HG03064 (cell line): ENCODE results near the gene ANO4.
"Not testable (repeated sequence)": the region's sequence is repeated elsewhere in the genome, so short reads cannot be mapped to it uniquely, and the experiment has no call there.

Experiments
- ATAC-seq: cut with Tn5 transposase; IDR thresholded peaks from one replicate; pipeline ENCODE4 v1.9.1; 2021; ENCODE audit warnings: low read depth; ENCODE audit not compliant: unreplicated experiment

ANO4 gene

DNA sequence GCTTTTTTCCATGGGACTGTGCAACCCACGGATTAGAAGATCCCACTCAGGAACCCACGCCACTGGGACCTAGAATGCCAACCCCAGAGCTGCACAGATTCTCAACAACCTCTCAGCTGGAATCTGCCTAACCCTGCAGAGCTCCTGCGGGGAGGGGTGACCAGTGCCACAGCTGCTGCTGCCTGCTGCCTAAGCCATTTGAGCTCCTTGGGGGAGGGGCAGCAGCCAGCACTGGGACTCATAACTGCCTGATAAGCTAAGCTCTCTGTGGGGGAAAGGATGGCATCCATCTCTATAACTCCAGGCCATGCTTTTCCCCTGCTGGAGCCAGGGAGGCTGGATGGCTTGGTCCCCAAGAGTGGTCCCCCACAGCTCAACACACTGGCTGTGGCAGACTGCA is 232.6 kb downstream of the ANO4 start:
- ATAC-seq = no peak

GRCh38 chr12:101027816-101028215 is 233.2 kb downstream of the ANO4 start:
- ATAC-seq = no peak

- no peak for ATAC-seq
Observed at GRCh38 chr12:101038289-101038871, 243.8 kb downstream of the ANO4 start.

DNA sequence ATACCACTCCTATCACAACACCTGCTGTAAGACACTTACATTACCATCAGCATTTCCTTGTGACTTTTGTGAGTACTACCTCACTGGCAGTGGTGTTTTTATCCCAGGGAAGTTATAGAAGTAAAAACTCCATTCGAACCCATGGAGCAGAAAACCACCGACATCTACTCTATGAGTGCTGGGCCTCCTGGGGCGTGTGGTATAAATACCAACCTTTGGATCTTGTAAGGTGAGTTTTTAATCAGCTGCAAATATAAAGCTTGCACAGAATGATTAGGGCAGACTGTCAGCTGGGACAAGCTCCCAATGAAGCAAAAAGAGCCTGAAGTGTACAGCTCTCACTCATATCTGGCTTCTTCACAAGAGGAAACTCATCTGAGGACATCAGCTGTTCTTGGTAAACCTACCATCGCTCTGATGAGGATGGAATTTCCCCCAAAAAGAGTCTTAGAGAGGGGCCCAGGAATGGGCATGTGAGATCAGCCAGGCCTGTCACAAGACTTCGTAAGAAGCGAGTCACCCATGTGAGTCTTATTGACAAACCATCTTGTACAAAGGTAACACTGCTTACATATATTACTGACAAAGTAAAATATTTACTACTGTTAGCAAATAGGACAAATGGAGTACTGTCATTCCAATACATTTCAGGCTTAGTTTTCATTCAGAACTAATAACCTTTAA is 245.4 kb downstream of the ANO4 start:
- no peak for ATAC-seq

- ATAC-seq = no peak
Observed at GRCh38 chr12:101040936-101041335, 246.4 kb downstream of the ANO4 start.

DNA sequence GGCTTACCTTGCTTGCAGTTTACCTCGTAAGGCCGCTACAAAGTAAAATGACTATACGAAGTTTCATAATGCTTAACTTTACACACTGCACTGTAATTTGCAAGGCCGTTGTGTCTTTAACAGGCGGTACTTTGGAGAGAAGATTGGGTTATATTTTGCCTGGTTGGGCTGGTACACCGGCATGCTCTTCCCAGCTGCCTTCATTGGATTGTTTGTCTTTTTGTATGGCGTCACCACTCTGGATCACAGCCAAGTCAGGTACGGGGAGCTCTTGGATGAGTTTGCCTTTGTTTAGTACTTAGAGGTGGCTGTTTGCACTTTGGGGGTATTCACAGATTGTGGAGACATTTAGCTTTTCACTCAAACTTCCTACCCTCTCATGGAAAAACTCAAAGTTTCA is 247.6 kb downstream of the ANO4 start:
- ATAC-seq = no peak

DNA sequence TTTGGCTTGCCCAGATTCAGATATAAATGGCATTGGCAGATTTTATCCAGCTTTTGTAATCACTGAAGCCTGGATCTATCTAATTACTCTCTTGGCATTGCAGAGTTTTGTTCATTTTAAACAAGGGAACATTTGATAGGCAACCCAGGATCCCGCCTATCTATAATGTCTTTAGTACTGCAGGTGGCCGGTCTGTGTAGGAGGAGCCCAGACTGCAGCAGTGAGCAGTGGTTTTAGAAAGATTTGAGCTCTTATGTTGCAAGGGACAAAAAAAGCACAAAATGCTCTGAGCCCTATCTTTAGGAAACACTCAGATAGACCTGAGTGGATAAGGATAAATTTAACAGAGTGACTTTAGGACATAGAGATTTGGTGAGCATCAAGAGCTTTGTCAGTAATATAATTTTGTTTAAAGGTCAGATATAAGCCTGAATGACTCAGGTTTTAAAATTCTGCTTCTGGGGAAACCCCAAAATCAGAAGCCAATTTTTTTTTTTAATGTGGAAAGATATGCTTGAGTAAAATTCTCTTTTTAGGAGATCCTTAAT is 250.0 kb downstream of the ANO4 start:
- ATAC-seq = no peak

DNA sequence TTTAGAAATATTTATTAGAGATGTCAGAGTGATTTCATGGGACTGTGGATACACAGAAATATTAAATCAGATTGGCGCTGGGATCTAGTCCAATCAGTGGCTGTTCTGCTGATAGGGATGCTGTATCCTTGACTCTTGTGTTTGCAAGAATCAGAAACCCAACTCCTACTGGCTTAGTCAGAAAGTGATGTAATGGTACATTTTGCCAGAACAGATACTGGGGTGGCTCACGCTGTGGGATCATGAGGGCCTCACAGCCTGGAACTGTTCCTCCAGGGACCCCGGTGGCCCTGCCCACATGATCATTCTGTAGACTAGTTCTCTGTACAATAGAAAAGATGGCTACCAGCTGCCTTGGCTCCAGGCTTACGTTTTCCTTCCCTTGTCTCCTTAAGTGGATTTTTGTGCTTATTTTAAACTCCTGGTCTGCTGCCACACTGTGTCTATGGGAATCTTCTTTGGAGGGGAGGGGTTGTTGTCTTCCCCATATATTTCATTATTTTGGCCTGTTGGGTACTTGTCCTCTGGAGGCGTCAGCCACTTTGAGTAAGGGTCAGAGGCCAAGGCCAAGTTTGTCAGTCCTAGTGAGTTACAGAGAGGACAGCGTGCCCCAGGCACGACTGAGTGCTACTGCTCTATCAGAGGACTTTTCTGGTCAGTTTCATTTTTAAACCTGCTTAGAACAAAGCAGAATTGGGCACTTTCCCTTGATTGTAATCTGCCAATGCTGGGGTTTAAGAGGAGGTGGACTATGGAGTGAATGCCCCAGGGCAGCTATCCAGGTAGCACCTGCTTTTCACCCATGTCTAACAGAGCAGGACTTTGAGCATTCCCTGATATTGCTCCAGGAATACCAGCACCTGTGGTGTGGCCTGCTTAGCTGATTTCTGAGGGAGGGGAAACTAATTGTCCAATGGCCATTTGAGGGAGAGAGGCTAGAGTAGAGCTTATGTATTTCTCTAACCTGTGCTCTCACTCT is 251.2 kb downstream of the ANO4 start:
- no peak for ATAC-seq

GRCh38 chr12:101047652-101048051 is 253.1 kb downstream of the ANO4 start:
- no peak for ATAC-seq

GRCh38 chr12:101050631-101051030 is 256.1 kb downstream of the ANO4 start:
- no peak for ATAC-seq

DNA sequence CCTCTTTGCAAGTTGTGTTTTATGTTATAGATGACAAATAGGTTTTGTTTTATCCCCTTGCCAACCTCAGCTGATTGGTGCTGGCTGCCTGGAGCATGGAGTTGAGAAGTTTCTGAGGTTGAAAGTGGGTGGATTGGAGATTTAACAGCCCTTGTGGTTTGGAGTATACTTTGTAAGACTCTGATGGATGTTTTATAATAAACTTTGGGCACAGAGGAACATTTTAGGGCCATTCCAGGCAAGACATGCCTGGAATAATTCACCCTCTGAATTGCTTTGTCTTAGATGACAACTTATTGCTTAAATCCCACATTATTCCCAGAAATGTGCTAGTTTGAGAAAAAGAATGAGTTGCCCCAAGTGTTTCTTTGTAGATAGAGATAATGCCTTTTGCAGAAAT is 256.6 kb downstream of the ANO4 start:
- ATAC-seq = no peak

DNA sequence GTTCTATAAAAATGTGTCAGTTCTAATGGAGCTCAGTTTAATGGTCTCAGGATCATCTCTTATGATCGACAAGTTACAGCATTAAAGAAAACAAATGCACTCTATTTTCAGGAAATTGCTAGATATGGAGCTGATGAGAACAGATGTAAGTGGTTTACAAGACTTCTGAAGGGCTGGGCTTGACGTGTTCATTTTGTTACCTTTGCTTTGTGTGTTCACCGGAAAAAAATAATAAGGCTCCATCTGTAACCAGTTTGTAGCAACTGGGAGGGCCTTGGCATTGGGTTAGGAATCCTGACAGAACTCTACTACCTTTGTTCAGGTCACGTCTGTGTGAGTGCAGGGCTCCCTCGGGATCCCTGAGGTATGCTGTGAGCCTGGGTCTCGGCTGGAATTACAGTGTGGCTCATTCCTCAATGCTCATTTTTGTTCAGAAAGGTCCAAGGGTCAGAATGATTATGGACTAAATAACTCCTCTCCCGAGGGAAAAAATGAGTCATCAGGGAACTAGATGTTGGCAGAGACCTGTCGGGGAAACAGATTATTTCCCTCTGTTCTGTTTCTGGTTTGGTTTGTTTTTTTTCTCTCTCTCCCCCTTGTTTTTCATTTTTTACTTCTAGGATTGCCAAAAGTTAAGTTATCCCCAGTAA is 257.4 kb downstream of the ANO4 start:
- no peak for ATAC-seq

- ATAC-seq = no peak
Observed at GRCh38 chr12:101053203-101053602, 258.6 kb downstream of the ANO4 start.

GRCh38 chr12:101055940-101056339 is 261.4 kb downstream of the ANO4 start:
- no peak for ATAC-seq

DNA sequence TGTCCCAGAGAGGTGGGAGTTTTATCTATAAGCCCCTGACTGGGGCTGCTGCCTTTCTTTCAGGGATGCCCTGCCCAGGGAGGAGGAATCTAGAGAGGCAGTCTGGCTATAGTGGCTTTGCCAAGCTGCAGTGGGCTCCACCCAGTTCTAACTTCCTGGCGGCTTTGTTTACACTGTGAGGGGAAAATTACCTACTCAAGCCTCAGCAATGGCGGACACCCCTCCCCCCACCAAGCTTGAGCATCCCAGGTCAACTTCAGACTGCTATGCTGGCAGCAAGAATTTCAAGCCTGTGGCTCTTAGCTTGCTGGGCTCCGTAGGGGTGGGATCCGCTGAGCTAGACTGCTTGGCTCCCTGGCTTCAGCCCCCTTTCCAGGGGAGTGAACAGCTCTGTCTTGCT is 267.9 kb downstream of the ANO4 start:
- not testable (repeated sequence) for ATAC-seq

GRCh38 chr12:101064721-101065120 is 270.1 kb downstream of the ANO4 start:
- ATAC-seq = no peak

GRCh38 chr12:101066489-101066888 is 271.9 kb downstream of the ANO4 start:
- no peak for ATAC-seq

DNA sequence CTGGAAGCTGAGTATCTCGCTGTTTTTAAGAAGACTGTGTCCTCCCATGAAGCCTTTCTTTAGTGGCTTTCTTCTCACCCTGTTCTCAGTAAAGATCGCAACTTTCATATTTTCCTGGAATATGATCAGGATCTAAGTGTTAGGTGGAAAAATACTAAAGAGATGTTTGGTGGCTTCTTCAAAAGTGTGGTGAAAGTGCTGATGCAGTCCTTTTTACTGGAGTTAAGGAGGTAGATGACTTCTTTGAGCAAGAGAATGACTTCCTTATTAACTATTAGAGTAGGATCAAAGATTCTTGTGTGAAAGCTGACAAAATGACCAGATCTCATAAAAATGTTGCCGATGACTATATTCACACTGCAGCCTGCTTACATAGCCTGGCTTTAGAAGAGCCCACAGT is 273.8 kb downstream of the ANO4 start:
- no peak for ATAC-seq

- no peak for ATAC-seq
Observed at GRCh38 chr12:101068836-101069235, 274.3 kb downstream of the ANO4 start.

DNA sequence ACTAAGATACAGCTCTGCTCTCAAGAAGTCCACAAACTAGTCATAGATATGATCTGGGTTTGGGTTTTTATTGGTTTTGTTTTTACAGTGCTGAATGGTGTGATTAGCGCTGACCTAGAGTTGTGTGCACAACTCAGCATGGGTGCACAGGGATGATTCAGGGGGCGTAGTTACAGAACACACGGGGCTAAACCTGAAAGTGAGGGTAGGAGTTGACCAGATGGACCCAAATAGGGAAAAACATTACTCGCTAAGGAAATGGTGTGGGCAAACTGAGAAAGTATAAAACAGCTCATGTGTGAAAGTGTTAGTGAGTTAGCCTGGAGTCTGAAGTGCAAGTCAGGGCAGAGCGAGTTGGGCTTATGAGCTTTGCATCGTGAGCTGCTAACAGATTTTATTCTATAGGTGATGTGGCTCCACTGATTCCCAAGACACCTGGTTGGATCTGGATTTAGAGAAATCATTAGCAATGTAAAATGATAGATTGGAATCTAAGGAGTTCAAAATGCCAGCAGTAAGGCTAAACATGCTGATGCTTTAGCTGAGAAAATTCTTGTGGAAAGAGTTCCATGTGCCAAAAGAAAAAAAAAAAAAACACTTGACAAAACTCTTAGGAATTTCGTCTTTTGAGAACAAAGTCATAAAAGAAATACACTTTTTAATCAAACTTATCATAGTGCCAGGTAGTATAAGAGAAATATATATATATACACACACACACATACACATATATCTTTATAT is 280.5 kb downstream of the ANO4 start:
- no peak for ATAC-seq
